AG09319 (cell line): Measurements from ENCODE around the gene KRT84.
A peak's percentile ranks its signal among the peaks of the same experiment; 100 is the strongest.
"Not testable (repeated sequence)": the region's sequence is repeated elsewhere in the genome, so short reads cannot be mapped to it uniquely, and the experiment has no call there.

ENCODE experiments used
- DNase-seq: peaks from one replicate; pipeline ENCODE4 v3.0.0-alpha.2; 2010; ENCODE audit warnings: low read depth; ENCODE audit errors: extremely low read depth
- CTCF ChIP-seq: IDR thresholded peaks from 2 replicates; pipeline ENCODE4 v1.5.1; 2011; ENCODE audit warnings: low read depth, mild to moderate bottlenecking, inconsistent platforms, low read length, moderate library complexity

Gene KRT84

GRCh38 chr12:52417740-52418139 lies 32.3 kb upstream of the KRT84 start:
- no peak for DNase-seq
- TF ChIP-seq CTCF: no peak

GRCh38 chr12:52416795-52417194 lies 31.3 kb upstream of the KRT84 start:
- no peak for DNase-seq
- no peak for TF ChIP-seq CTCF

GRCh38 chr12:52415870-52416750 lies 30.7 kb upstream of the KRT84 start:
- peak; percentile 16 for DNase-seq
- no peak for TF ChIP-seq CTCF

- DNase-seq: no peak
- TF ChIP-seq CTCF: no peak
Measured at GRCh38 chr12:52414936-52415335, 29.5 kb upstream of the KRT84 start.

GRCh38 chr12:52413782-52414345 lies 28.4 kb upstream of the KRT84 start:
- no peak for DNase-seq
- no peak for TF ChIP-seq CTCF

GRCh38 chr12:52413202-52413601 lies 27.8 kb upstream of the KRT84 start:
- TF ChIP-seq CTCF: no peak
- DNase-seq: no peak

GRCh38 chr12:52411815-52412214 lies 26.4 kb upstream of the KRT84 start:
- no peak for TF ChIP-seq CTCF
- DNase-seq: no peak

GRCh38 chr12:52410589-52411248 lies 25.3 kb upstream of the KRT84 start:
- not testable (repeated sequence) for DNase-seq
